ENCODE measurements around the gene MARVELD1. TPM values are rescaled to one million over a fixed set of nuclear protein-coding genes. Genes with fewer than 3 reads are reported as not detected.

MARVELD1 gene
- total and polyA plus RNA-seq, 2 of the 13 experiments (the other 11 are each of a cell fraction or from before 2014, with no cell fraction given): not detected

GRCh38 chr10:97683556-97684367 is 29.8 kb upstream of the MARVELD1 start (continued):
- TF ChIP-seq ZNF318 (CRISPR knock-in tag; IDR thresholded peaks at IDR 0.05) (no peak), SNAPC2 (CRISPR knock-in tag; IDR thresholded peaks at IDR 0.05) (0 out of 2 replicates have a peak, but pooled peaks have one; percentile 9), MXD1 (CRISPR knock-in tag; IDR thresholded peaks at IDR 0.05) (peak; percentile 45), NFE2L1 (CRISPR knock-in tag; IDR thresholded peaks at IDR 0.05; ENCODE audit: borderline replicate concordance) (no peak), MED8 (CRISPR knock-in tag; IDR thresholded peaks at IDR 0.05; ENCODE audit: insufficient replicate concordance) (peak; percentile 55), CAMTA2 (CRISPR knock-in tag; IDR thresholded peaks at IDR 0.05; ENCODE audit: borderline replicate concordance) (peak; percentile 72; the same call in 1 of the 2 replicates), ZBTB39 (CRISPR knock-in tag; IDR thresholded peaks at IDR 0.05) (no peak), RBFOX2 (IDR thresholded peaks at IDR 0.05; ENCODE audit: low read depth, low read length) (peak; percentile 30; the same call in 1 of the 2 replicates), ZNF776 (CRISPR knock-in tag; IDR thresholded peaks at IDR 0.05) (0 out of 2 replicates have a peak, but pooled peaks have one; percentile 56), ZNF333 (CRISPR knock-in tag; IDR thresholded peaks at IDR 0.05; ENCODE audit: borderline replicate concordance) (0 out of 2 replicates have a peak, but pooled peaks have one; percentile 43), NFAT5 (CRISPR knock-in tag; IDR thresholded peaks at IDR 0.05) (0 out of 2 replicates have a peak, but pooled peaks have one; percentile 31)

Data from HepG2 (cell line).